GM21825 (cell line): ENCODE data around the gene GRM5.

ENCODE experiments used
- ATAC-seq: cut with Tn5 transposase; IDR thresholded peaks from one replicate; pipeline ENCODE4 v1.9.1; 2021; ENCODE audit warnings: mild to moderate bottlenecking, moderate library complexity; ENCODE audit not compliant: unreplicated experiment

GRM5 gene

DNA sequence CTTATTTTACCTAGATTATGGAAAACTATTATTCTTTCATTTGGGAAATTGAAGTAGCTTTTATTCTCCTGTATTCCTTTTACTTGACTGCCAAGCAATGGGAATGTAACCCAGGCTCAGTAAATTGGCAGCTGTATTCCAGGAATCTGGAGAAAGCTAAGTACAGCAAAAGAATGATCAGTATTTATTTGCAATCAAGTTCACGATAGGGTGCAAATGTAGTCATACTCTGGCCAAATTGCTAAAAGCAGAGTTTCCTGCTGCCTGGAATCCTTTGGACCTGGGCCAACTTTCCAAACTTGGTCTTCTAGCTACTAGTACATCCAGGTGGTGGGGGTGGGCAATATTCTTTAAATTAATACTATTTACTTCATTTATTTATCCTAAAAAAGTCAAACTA is 442.3 kb downstream of the GRM5 start:
- no peak for ATAC-seq

DNA sequence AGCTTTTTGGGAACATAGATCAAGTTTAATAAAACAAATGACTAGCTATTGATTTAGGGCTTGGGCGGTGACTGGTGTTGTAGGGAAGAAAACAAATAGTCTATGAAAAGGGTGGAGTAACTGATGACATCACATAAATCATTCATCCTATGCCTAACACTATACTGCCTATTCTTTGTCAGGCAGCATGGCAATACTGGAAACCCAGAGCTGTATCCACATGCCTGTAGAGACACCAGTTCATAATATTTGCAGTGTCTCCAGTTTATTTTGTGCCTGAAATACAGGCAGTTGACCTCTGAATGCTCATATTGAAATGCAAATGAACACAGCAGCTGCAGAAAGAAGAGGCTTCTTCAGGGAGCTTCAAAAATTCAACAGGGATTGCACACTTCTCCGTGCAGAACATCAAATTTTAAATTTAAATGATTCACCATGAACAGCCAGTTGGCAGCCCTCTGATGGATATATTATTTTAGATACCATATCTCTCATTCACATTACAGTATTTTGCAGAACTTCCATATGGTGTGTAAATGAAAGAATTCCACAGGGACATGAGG is 445.1 kb downstream of the GRM5 start:
- ATAC-seq: no peak

DNA sequence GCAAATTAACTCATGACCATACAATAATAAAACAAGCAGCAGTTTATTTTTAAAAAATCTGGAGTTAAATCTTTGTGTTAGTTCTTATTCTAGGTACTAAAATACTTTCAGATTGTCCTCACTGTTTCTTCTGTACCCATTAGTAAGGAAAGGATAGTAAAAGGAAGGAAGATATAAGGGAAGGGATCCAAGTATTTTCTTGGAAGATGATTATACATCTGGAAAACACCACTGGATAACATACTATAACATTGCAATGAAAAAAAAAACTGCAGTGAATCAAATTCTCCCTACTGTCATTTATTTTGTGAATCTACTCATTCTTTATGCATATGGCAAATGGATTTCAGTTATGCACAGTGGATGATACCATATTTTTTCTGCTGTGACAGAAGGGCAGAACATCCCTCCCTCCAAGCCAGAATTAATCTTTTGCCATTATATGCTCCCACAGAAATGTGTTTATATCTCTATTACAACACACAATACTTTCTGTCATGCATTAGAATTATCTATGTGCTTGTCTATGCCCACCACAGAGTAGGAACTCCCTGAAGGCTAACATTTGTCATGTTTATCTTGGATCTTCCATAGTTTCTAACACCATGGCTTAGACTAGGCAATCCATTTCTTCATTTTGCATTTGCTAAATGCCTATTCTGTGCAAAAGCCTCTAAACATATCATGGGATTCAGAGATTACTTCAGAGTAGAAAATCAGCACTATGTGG is 446.0 kb downstream of the GRM5 start:
- no peak for ATAC-seq

DNA sequence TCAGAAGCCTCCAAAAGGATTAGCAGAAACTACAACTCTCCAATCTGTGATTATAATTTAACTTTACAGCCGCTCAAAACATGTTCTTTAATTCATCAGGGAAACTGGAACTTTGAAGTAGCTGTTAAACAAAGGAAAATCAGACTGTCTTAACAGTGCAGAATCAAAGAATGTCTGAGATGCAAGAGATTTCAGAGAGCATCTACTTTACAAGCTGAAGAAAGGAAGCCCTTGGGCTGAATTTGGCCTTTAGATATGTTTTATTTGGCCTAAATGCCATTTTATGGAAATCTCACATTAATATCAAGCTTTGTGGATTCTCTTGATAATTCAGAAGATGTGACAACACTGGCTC is 446.7 kb downstream of the GRM5 start:
- ATAC-seq: no peak

DNA sequence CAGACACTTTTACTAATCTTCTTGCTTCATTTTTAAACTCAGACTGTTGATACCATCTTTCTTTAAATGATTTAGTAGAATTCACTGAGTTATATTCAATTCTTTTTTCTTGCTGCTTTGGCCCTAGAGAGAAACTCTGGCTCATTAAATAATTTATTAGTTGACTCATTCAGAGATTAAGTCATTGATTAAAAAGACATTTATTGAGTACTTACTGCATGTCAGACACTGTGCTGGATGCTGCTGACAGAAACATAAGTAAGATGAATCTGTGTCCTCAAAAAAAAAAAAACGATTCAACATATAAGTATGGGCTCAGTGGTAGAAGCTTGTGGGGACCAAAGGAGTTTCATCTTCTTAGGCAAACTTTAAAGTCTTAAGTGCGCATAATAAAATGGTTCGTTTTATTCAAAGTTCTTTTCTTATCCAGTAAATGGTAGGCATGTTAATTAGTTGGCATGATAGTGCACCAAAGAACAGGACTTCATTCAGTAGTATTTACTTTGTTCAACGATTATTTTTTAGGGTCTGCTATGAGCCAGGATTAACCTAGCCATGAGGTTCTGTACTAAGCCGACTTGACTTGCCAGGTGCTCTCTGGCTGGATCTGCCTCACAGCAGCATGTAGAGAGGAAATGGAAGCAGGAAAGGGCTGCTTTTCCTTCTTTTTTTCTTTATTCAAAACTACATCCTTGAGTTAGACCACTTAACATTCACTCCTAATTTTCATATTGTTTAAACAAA is 447.3 kb downstream of the GRM5 start:
- ATAC-seq: no peak

DNA sequence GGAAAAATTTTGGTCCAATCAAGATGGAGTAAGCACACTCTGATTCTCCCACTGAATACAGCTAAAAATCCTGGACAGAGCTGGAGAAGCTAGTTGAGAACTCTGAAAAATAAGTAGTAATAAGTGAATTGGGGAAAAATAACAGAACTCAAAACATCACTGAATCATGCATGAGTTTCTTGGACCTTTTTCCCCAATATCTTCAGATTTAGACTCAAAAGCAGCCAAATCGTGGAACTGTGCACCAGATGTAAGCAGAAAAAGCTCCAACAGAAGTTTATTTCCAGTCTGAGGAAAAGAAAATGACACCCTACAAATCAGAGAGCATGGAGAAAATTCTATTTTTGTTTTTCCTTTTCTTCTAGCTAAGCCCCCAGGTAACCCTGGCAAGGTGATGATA is 448.6 kb downstream of the GRM5 start:
- ATAC-seq: no peak

DNA sequence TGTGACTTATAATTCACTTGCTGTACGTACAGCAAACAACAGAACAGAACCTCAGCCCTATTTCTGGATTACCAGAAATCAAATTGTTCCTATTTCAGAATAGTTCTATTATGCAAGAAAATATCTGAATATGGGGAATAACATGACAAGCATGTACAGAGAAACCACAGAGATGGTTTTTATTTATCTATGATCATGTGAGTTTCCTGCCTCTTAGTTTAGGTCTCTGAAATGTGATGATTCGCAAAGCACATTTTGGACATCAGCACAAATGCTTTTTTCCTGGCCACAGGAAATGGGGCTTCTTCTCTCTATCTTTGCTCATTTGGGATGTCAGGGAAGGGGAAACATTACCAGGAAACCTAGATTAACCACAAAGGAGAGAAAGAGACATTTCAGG is 461.5 kb downstream of the GRM5 start:
- ATAC-seq: no peak

DNA sequence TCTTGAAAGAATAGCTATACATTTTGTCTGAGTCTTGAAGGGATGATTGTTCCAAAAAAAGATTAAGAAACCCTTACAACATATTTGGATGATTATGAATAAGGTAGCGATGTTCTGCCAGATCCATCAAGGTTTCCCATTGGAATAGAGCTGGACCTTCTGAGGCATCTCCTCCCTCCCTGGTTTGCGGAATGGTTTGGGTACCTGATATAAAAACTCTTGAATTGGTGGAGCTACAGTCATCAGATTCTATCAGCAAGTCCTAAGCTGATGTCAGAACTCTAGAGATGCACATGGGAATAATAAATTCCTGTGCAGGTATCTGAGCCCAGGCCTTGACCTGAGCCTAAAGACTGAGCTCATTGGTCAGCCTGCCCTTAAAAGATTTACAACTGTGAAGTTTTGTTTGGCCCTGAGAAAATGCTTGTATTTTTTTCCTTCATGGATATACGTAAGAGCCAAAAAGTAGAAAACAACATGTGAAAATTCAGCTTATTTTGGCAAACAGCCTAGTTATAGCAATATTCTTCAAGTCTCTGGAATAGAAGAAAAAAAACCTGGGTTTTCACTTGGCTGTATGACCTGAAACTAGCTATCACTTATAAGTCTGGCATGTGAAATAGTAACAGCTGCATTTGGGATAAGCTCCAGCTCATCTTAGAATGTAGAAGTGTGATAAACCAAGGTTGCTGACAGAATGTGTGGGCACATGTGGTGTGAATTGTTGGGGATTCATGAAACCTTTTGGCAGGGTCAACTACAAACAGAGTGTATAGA is 462.5 kb downstream of the GRM5 start:
- ATAC-seq: no peak

DNA sequence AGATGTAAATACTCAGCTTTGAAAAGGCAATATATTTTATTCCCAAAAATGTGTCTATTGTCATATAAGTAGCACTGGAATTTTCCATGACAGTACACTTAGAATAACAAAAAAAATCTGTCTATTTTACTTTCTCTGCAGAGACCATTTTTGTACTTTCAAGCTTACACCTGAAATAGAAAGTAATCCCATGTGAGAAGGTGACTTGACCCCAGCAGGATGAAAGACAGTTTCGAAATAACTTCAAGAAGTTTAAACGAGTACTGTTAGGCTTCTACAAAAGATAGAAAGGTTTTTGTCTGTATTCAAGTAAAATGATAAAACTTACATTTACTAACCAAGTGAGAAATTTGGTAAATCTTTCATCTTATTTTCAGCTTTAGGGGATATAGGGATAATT is 468.4 kb downstream of the GRM5 start:
- no peak for ATAC-seq

DNA sequence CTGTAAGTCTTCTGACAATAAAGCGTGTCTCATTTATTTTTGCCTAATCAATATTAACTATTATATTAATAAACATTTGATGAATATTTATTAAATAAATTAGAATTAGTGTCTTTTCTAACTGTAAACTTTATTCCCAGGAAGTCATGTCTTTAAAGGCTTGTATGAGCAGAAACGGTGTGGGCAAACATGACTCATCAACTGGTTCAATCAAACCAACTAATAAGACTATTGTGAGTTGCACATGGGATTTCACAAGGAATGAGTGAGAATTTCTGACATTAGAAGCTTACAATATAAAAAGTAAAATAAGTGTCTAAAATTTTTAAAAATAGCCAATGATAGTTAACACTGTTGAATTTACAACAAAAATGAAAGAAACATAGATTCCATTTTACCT is 469.0 kb downstream of the GRM5 start:
- no peak for ATAC-seq

DNA sequence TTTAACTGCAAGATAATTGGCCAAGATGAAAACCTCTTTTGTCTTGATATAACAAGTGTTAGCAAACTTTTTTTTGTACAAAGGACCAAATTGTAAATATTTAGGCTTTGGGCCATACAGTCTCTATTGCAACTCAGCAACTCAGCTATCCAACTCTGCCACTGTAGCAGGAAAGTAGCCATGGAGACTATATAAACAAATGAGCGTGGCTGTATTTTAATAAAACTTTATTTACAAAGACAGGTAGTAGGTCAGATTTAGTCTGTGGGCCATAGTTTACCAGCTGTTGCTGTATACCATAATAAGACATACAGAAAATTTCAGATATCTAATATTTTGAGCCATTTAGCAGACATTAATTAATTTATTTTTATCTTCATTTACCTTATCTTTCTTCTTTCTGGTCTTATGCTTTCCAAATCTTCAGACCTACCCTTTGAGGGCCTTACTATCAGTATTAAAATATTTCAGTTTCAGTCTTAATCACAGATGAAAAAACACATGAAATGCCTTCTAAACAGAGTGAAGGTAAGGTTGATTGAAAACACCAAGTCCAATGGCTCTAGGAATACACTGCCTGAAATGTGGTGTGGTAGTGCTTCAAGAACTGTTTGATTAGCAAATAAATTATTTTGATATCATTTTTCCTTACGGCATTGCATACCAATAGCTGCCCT is 471.4 kb downstream of the GRM5 start:
- ATAC-seq: no peak

DNA sequence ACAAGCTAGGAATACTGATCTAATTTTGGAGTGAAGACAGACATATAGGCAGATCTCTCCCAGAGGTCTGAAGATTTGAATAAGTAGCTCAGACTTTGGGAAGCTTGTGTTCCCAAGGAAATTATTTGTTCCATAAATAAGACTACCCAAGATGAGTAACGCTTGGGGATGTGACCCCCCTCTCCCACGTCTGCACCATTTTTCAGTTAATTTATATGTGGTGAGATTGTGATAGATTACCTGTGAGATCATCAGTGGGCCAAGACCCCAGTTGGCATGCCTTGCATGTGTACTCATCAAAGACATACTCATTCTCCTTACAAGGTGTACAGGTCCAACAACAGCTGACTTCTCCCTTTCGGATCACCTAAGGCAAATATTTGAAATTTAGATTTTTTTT is 475.4 kb downstream of the GRM5 start:
- no peak for ATAC-seq

DNA sequence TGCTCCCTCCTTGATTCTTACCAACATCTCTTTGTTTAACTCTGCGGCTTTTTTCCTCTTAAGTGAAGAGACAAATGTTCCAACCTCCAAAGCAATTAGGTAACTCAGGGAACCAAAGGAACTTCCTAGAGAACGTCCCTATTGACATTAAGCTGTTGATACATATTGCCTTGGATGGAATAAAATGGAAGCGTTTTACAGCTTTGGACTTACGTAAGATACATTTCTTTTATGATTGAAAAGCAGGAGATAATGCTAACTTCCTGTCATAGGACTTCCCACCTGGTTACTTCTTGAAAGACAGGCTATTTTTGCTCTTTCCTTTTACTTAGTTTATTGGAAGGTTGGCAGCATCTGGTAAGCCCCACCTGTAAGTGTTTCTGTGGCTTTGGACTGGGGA is 482.5 kb downstream of the GRM5 start:
- no peak for ATAC-seq

DNA sequence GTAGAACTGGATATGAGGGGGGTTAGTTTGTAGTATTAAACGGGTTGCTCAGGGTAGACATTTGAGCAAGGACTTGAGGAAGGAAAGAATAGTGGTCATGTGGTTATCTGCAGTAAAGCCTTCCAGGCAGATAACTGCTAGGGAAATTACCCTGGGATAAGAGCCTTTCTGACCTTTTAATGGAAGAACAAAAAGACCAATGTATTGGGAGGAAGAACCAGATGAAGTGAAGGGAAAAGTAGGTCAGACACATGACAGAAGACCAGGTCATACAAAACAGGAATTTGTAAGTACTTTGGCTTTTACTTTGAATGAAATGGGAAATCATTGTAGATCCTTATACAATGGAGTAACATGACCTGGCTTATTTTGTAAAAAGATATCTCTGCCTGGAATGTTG is 486.3 kb downstream of the GRM5 start:
- ATAC-seq: no peak

DNA sequence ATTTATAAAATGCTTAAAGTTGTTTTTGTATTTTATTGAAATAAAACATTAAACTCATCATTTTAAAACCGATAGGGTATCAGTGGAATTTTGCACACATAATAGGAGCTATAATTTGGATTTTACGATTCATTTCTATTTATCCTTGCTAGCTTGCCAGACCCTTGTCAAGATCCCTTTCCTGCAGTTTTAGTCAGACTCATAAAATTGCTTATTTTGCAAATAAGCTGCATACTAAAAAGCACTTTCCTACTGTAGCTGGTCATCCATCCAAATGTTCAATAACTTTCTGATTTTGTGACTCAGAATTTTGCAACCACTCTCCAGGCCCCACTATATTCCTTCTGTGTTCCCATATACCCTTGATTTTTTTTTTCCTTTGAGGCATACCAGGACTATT is 489.0 kb downstream of the GRM5 start:
- ATAC-seq: no peak

DNA sequence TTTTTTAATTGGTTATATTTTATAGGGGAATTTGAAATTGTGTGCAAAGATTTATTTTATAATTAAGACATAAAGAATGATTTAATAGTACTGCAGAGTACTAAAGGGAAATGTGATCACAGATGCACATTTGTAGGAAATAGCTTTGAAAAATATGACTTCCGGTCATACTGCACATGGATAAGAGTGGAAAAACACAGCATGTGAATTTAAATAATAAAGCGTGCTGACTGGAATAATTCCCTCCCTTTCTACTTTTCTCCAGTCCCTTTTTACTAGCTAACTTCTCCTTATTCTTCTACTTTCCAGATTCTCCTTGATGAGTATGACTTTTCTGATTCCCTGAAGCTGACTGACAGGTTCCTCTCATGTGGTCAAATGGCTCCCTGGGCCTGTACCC is 489.9 kb downstream of the GRM5 start:
- no peak for ATAC-seq

DNA sequence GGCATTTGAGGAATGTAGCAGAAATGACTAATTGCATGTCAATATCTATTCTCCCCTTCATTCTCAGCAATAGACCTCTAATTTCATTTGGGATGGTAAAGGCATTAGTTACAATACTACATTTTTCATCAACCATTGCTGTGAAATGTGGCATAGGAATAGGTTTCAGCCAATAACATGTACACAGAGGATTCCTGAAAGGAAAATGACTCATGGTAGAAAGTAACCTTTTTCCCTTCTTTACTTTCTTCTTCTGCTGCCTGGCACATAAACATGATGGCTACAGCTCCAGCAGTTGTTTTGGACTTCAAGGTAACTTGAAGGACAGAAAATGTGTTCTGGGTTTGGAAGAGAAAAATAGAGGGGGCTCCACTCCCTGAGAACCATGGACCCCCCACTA is 496.4 kb downstream of the GRM5 start:
- no peak for ATAC-seq

DNA sequence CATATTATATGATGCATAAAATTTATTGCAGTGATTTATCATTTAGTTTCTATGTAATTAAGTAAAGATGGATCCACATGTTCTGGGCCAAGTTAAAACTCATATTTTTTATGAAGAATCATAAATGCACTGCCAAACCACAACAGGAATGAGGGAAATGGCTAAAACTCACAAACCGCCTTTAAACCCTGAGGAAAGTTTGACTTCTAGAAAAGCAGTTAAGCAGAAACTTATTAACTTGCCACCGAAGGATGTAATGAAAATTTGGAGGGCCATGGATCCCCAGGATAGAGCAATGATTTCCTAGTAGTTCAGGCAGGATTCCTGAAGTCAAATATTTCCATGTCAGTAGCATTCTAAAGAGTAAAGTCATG is 510.0 kb downstream of the GRM5 start:
- ATAC-seq: no peak

DNA sequence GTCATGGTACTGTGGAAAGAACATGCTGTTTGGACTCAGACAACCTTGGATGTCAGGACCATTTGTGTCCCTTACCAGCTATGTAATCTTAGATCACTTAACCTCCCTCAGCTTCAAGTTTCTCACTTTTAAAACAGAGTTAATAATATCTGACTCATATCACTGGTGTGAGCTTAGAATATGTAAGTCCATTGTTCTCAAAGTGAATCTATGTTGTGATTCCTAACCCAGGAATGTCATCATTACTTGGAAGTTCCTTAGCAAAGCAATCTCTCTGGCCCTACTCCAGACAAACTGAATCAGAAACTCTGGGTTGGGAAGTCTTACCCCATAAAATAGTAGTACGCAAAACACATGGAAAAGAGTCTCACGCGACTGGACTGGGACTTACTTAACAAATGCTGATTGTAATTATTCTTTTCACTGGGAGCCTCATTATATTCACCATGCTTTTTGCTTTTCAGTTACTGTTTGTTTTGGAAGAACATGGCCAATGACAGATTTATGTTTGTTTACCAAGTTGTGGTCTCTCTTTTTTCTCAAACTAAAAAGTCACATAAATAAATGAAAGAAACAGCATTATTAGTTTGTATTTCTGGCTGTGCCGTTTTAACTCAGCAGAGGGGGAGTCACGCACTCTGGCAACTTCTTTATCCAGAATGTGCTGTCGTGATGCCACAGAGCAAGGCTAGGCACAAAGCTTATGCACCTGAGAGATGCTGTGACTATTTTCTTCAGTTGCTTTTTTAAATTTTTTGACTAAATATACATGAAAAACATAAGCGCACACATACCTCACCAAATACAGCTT is 510.6 kb downstream of the GRM5 start:
- no peak for ATAC-seq

DNA sequence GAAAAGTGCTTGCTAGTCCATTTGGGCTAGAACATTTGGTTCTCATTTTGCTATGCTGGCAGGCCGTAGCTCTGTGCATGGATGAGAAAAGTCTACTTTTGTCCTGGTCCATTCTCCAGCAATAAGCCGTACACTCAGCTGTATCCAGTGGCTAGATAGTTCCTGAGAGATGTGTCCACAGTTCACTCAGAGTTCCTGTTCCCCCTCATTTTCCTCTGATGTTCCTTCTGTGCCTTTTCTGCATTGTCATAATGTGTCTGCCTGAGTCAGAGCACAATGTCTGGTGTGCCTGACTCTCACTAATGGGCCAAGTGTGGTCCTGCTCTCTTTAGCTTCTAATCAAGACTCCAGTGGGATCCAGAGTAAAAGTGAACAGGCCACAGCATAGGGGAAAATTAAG is 512.6 kb downstream of the GRM5 start:
- no peak for ATAC-seq
